Astrocyte of the spinal cord (primary cell): ENCODE data around the gene PRIM1.

ENCODE experiments used
- DNase-seq: peaks from one replicate; pipeline ENCODE4 v3.0.0; 2011; ENCODE audit warnings: low read depth, low spot score
- H3K4me3 ChIP-seq: 2 replicates; pipeline ENCODE4 v1.5.1; 2011; ENCODE audit warnings: low read depth, mild to moderate bottlenecking, low read length, moderate library complexity
- in situ Hi-C: cut with HindIII; loops from 2 replicates; pipeline ENCODE4 v1.10.0; 2017; ENCODE audit warnings: low sequenced_read_pairs
- TF ChIP-seq, protein P1 (sequence below): IDR thresholded peaks from 2 replicates; pipeline ENCODE4 v1.5.1; 2012; ENCODE audit warnings: low read depth, mild to moderate bottlenecking, low read length, inconsistent platforms

PRIM1 gene

DNA sequence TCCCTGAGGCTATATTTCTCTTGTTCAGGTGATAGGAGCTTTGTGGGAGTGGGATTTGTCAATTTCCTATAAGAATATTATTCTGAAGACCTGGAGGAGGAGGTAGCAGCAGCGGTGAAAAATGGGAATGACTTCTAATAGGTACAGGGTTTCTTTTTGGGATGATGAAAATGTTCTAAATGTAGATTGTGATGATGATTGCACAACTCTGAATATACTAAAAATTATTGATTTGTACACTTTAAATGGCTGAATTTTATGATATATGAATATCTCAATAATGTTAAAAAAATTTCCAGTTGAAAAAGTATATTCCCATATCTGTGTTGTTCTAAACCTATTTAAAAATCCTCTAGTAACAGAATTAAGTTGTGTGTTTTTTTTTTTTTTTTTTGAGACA lies 33.8 kb upstream of the PRIM1 start:
- no peak for DNase-seq
- no peak overlapping the region for H3K4me3 ChIP-seq
- TF ChIP-seq, protein P1, sequence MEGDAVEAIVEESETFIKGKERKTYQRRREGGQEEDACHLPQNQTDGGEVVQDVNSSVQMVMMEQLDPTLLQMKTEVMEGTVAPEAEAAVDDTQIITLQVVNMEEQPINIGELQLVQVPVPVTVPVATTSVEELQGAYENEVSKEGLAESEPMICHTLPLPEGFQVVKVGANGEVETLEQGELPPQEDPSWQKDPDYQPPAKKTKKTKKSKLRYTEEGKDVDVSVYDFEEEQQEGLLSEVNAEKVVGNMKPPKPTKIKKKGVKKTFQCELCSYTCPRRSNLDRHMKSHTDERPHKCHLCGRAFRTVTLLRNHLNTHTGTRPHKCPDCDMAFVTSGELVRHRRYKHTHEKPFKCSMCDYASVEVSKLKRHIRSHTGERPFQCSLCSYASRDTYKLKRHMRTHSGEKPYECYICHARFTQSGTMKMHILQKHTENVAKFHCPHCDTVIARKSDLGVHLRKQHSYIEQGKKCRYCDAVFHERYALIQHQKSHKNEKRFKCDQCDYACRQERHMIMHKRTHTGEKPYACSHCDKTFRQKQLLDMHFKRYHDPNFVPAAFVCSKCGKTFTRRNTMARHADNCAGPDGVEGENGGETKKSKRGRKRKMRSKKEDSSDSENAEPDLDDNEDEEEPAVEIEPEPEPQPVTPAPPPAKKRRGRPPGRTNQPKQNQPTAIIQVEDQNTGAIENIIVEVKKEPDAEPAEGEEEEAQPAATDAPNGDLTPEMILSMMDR, result no peak
- in situ Hi-C loops, result no loop called here

DNA sequence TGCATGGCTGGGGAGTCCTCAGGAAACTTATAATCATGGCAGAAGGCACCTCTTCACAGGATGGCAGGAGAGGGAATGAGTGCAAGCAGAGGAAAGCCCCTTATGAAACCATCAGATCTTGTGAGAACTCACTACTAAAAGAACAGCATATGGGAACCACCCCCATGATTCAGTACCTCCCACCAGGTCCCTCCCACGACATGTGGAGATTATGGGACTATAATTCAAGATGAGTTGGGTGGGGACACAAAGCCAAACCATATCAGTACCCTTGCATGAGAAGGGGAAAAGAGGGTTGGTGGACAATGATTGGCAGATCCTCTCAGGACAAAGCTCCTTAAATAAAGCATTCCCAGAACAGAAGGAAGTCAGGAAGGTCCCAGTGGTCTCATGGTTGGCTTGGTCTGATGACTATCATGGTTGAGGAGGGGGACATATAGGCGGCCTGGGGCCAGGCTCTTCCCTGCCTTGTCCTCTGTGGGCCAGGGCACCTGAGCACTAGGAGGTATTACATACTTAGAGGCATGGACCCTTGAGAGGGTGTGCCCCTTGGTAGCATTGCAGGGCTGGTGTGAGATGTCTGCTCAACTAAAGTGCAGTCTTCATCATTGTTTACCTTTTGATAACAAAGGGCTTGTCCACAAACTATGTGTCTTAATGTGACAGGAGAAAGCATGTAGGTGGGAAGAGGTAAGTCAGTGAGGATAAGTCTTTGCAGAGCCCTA lies 33.2 kb upstream of the PRIM1 start:
- in situ Hi-C loops, result no loop called here
- H3K4me3 ChIP-seq, result no peak overlapping the region
- TF ChIP-seq, protein P1, result no peak
- no peak for DNase-seq

DNA sequence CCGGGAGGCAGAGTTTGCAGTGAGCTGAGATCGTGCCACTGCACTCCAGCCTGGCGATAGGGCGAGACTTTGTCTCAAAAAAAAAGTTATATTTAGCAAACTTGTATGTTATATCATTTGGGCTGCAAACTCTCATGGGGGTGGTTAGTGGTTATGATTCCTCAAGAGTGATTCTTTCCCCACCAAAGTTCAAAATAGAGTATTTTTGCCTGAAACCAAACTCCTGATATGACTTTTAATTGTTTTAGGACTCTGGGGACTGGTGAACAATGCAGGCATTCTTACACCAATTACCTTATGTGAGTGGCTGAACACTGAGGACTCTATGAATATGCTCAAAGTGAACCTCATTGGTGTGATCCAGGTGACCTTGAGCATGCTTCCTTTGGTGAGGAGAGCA lies 29.6 kb upstream of the PRIM1 start:
- no peak for DNase-seq
- in situ Hi-C loops, result no loop called here
- no peak overlapping the region for H3K4me3 ChIP-seq
- TF ChIP-seq, protein P1, result no peak

DNA sequence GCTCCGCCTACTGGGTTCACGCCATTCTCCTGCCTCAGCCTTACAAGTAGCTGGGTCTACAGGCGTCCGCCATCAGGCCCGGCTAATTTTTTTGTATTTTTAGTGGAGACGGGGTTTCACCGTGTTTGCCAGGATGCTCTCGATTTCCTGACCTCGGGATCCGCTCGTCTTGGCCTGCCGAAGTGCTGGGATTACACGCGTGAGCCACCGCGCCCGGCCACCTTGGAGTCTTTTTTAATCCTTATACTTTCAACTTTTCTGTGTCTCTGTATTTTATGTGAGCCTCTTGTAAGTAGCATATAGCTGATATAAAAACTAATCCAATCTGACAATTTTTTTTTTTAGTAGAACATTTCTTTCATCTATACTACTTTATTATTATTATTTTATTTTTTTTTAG lies 26.6 kb upstream of the PRIM1 start:
- DNase-seq, result no peak
- in situ Hi-C loops, result no loop called here
- no peak overlapping the region for H3K4me3 ChIP-seq
- TF ChIP-seq, protein P1, result no peak

DNA sequence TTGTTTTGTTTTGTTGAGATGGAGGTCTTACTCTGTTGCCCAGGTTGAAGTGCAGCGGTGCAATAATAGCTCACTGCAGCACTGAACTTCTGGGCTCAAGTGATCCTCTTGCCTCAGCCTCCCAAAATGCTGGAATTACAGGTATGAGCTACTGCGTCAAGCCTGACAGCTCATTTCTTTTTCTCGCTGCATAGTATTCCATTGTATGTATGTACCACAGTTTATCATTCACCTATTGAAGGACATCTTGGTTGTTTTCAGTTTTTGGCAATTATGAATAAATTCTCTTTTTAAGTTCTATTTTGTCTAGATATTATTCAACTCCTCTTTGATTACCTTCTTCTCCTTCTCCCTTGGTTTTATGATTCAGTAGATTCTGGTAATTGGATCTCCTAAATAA lies 24.5 kb upstream of the PRIM1 start:
- DNase-seq, result no peak
- TF ChIP-seq, protein P1, result no peak
- H3K4me3 ChIP-seq, result no peak overlapping the region
- in situ Hi-C loops, result no loop called here

DNA sequence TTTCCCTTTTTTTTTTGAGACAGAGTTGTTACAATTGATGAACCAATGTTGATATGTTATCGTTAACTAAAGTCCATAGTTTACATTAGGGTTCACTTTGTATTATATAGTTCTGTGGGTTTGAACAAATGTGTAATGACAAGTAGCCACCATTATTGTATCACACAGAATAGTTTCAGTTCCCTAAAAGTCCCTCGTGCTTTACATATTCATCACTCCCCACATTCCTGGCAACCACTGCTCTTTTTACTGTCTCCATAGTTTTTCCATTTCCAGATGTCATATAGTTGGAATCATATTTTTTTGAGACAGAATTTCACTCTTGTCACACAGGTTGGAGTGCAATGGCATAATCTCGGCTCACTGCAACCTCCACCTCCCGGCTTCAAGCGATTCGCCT lies 23.5 kb upstream of the PRIM1 start:
- TF ChIP-seq, protein P1, result no peak
- no peak overlapping the region for H3K4me3 ChIP-seq
- in situ Hi-C loops, result no loop called here
- no peak for DNase-seq

DNA sequence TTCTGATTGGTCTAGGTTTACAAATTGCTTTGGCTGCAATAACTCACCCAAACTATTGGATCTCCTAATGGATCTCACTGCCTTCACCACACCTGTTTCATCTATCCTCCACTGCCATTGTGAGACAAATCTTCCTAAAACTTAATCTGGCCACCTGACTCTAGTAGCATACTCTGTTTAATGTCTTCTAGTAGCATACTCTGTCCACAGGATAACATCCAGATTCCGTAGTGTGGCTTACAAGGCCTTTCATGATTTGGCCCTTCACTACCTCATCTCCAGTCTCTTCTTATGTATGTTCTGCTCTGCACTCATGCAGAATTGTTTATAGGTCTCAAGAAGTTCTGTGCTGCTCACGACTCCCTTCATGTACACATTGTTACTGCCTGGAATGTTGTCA lies 21.0 kb upstream of the PRIM1 start:
- TF ChIP-seq, protein P1, result no peak
- no peak overlapping the region for H3K4me3 ChIP-seq
- DNase-seq, result no peak
- in situ Hi-C loops, result no loop called here
